Measurements from ENCODE around the gene CERS6. TPM values are rescaled to one million over a fixed set of nuclear protein-coding genes. Genes with fewer than 3 reads are reported as not detected.
"Not testable (repeated sequence)": the region's sequence is repeated elsewhere in the genome, so short reads cannot be mapped to it uniquely, and the experiment has no call there.

CERS6 gene
- polyA plus RNA-seq, 3 donors from 2014 or later: 2.4 to 9.2 (median 5.6) TPM

DNA sequence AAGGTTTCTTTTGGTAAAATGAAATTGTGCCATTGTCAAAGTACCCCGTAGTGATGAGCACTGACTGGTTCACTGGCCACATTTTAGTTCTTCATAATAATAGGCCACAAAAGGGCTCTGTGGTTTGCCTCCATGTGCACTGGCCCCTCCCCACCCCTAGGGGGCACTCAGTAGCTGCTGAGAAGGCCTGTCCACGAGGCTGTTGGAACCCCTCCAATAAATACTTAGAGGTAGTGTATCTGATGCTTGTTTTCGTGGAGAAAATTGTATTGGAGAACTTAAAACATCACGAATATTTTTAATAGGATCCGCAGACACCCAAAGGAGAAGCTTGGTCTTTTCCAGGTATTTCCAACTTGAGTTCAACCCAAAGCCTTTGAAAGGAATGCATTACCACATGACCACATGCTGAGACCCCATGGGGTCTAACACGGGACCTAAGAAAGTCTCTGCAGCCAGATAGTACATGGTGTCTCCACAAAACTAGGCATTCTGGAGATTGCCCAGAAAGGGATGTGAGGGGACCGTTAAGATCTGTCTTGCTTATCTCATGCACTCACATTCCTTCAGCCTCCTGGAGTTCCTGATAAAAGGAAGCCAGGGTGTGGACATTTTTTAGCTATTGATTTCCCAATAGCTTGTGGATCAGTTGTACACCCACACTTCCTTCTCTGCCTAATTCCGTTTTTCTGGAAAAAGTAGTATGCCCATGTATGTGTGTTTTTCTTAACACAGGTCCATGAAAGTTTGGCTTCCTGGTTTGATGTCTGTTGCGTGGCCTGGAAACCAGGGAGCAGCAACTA is 317.8 kb downstream of the CERS6 start:
- no peaks in the 10 kb centered on the region for H3K27me3 Mint-ChIP-seq (ENCODE audit: low read depth in 3 of 3)
- H3K36me3 Mint-ChIP-seq: peaks cover 4 to 25% (median 23%) of the 10 kb centered on the region in 3 donors
- no peak overlapping the region for H3K4me3 Mint-ChIP-seq
- DNase-seq: peak in 1 of 3 donors; percentile 13
- H3K9me3 Mint-ChIP-seq: no peaks in the 10 kb centered on the region
- no peaks in the 10 kb centered on the region for H3K4me1 Mint-ChIP-seq
- no peak overlapping the region for H3K27ac Mint-ChIP-seq

DNA sequence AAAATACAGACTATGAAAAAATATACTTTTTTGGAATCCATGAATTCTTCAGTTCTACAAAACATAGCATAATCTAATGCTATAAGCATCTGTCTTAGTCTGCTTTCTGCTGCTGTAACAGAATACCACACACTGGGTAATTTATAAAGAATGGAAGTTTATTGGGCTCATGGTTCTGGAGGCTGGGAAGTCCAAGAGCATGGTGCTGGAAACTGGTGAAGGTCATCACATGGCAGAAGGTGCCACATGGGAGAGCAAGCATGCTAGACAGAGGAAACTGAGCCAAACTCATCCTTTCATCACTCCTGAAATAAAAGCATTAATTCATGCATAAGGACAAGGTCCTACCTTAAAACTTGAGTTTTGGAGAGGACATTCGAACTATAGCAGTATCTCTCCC is 319.8 kb downstream of the CERS6 start:
- H3K4me1 Mint-ChIP-seq: no peaks in the 10 kb centered on the region
- no peak overlapping the region for H3K4me3 Mint-ChIP-seq
- H3K36me3 Mint-ChIP-seq: peaks cover 0 to 18% (median 9%) of the 10 kb centered on the region in 3 donors
- H3K27me3 Mint-ChIP-seq (ENCODE audit: low read depth in 3 of 3): peaks cover 0 to 3% (median 1%) of the 10 kb centered on the region in 3 donors
- DNase-seq: no peak
- peak overlapping the region in 1 of 6 donors; percentile 13 for H3K27ac Mint-ChIP-seq
- H3K9me3 Mint-ChIP-seq: no peaks in the 10 kb centered on the region

GRCh38 chr2:168780669-168781071 is 324.6 kb downstream of the CERS6 start:
- H3K4me3 Mint-ChIP-seq: no peak overlapping the region
- no peak overlapping the region for H3K27ac Mint-ChIP-seq
- H3K4me1 Mint-ChIP-seq: no peaks in the 10 kb centered on the region
- H3K36me3 Mint-ChIP-seq: peaks cover 0 to 4% (median 4%) of the 10 kb centered on the region in 3 donors
- H3K9me3 Mint-ChIP-seq: no peaks in the 10 kb centered on the region
- no peak for DNase-seq
- H3K27me3 Mint-ChIP-seq (ENCODE audit: low read depth in 3 of 3): peaks cover 0 to 3% (median 3%) of the 10 kb centered on the region in 3 donors

GRCh38 chr2:168781191-168781817 is 325.2 kb downstream of the CERS6 start:
- no peak overlapping the region for H3K4me3 Mint-ChIP-seq
- no peaks in the 10 kb centered on the region for H3K36me3 Mint-ChIP-seq
- peaks cover 0 to 3% (median 3%) of the 10 kb centered on the region in 3 donors for H3K27me3 Mint-ChIP-seq (ENCODE audit: low read depth in 3 of 3)
- H3K27ac Mint-ChIP-seq: no peak overlapping the region
- no peaks in the 10 kb centered on the region for H3K9me3 Mint-ChIP-seq
- no peaks in the 10 kb centered on the region for H3K4me1 Mint-ChIP-seq
- no peak for DNase-seq

- H3K4me1 Mint-ChIP-seq: no peaks in the 10 kb centered on the region
- H3K27ac Mint-ChIP-seq: no peak overlapping the region
- no peak overlapping the region for H3K4me3 Mint-ChIP-seq
- no peaks in the 10 kb centered on the region for H3K36me3 Mint-ChIP-seq
- no peak for DNase-seq
- H3K27me3 Mint-ChIP-seq (ENCODE audit: low read depth in 3 of 3): peaks cover 0 to 3% (median 3%) of the 10 kb centered on the region in 3 donors
- no peaks in the 10 kb centered on the region for H3K9me3 Mint-ChIP-seq
Observed at GRCh38 chr2:168782271-168782670, 326.2 kb downstream of the CERS6 start.

GRCh38 chr2:168784993-168785392 is 328.9 kb downstream of the CERS6 start:
- Mint-ChIP-seq H3K27me3 (ENCODE audit: low read depth in 3 of 3) (peaks cover 2 to 3% (median 2%) of the 10 kb centered on the region in 3 donors), H3K4me3 (no peak overlapping the region), H3K9me3 (peaks cover 0 to 2% (median 0%) of the 10 kb centered on the region in 6 donors), H3K4me1 (no peaks in the 10 kb centered on the region), H3K27ac (no peak overlapping the region), H3K36me3 (peaks cover 0 to 3% (median 0%) of the 10 kb centered on the region in 3 donors)
- no peak for DNase-seq

- Mint-ChIP-seq H3K27me3 (ENCODE audit: low read depth in 3 of 3) (peaks cover 0 to 4% (median 2%) of the 10 kb centered on the region in 3 donors), H3K4me3 (no peak overlapping the region), H3K36me3 (peaks cover 0 to 3% (median 0%) of the 10 kb centered on the region in 3 donors), H3K27ac (no peak overlapping the region), H3K4me1 (no peaks in the 10 kb centered on the region), H3K9me3 (peaks cover 0 to 2% (median 0%) of the 10 kb centered on the region in 6 donors)
- no peak for DNase-seq
Observed at GRCh38 chr2:168787098-168787781, 331.2 kb downstream of the CERS6 start.

DNA sequence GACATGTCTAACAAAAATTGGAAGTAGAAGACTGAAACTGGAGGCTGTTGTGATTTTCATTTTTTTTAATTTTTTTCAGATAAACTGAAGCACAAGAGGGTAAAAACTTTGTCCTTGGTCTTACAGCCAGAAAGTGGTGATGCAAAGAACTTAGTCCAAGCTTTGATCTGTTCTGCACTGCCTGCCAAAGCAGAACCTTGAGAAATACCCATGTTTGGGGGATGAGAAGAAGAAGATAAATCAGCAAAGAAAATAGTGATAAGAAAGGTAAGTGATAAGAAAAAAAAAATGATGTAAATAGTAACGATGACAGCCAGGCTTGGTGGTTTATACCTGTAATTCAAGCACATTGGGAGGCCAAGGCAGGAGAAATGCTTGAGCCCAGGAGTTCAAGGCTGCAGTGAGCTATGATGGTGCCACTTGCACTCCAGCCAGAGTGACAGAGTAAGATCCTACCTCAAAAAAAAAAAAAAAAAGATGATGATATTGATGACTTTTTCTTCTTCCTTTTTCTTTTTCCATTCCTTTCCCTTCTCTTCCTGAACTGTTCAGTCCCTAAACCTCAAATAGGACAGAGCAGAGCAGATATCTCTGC is 331.8 kb downstream of the CERS6 start:
- Mint-ChIP-seq H3K4me3 (no peak overlapping the region), H3K9me3 (peaks cover 0 to 2% (median 0%) of the 10 kb centered on the region in 6 donors), H3K36me3 (peaks cover 0 to 3% (median 0%) of the 10 kb centered on the region in 3 donors), H3K27me3 (ENCODE audit: low read depth in 3 of 3) (peaks cover under 1 to 4% (median 3%) of the 10 kb centered on the region in 3 donors), H3K4me1 (no peaks in the 10 kb centered on the region), H3K27ac (no peak overlapping the region)
- DNase-seq: no peak

- Mint-ChIP-seq H3K27me3 (ENCODE audit: low read depth in 3 of 3) (peaks cover 4 to 6% (median 4%) of the 10 kb centered on the region in 3 donors), H3K9me3 (peaks cover 0 to 6% (median 0%) of the 10 kb centered on the region in 6 donors), H3K4me1 (no peaks in the 10 kb centered on the region), H3K4me3 (no peak overlapping the region), H3K27ac (no peak overlapping the region), H3K36me3 (peaks cover 0 to 3% (median 0%) of the 10 kb centered on the region in 3 donors)
- no peak for DNase-seq
Observed at GRCh38 chr2:168789776-168790175, 333.7 kb downstream of the CERS6 start.

GRCh38 chr2:168790226-168790902 is 334.3 kb downstream of the CERS6 start:
- Mint-ChIP-seq H3K4me1 (no peaks in the 10 kb centered on the region), H3K36me3 (peaks cover 0 to 3% (median 0%) of the 10 kb centered on the region in 3 donors), H3K27ac (no peak overlapping the region), H3K27me3 (ENCODE audit: low read depth in 3 of 3) (peaks cover 3 to 6% (median 4%) of the 10 kb centered on the region in 3 donors), H3K4me3 (no peak overlapping the region), H3K9me3 (peaks cover 0 to 6% (median 0%) of the 10 kb centered on the region in 6 donors)
- DNase-seq: no peak

DNA sequence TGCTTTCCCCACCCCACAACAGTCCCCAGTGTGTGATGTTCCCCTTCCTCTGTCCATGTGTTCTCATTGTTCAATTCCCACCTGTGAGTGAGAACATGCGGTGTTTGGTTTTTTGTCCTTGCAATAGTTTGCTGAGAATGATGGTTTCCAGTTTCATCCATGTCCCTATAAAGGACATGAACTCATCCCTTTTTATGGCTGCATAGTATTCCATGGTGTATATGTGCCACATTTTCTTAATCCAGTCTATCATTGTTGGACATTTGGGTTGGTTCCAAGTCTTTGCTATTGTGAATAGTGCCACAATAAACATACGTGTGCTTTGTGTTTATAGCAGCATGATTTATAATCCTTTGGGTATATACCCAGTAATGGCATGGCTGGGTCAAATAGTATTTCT is 335.1 kb downstream of the CERS6 start:
- not testable (repeated sequence) for H3K4me3 Mint-ChIP-seq; DNase-seq; H3K27ac Mint-ChIP-seq; H3K36me3 Mint-ChIP-seq; H3K4me1 Mint-ChIP-seq; H3K9me3 Mint-ChIP-seq; H3K27me3 Mint-ChIP-seq (ENCODE audit: low read depth in 3 of 3)

DNA sequence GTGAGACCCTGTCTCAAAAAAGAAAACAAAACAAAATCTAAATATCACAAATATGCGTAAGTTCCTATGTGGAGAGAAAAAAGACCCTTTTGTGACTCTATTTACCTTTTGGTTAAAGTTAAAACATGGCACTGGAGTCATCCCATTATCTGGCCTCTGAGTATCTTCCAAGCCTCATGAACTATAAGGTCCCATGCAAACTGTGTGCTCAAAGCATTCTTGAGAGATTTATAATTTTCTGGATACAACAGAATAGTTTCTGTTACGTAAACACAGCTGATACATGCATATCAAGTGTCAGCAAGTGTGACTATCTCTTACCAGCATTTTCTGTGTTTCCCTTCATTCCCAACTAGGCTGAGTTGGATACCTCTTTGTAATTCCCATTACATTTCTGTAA is 337.5 kb downstream of the CERS6 start:
- peaks cover 3 to 9% (median 4%) of the 10 kb centered on the region in 3 donors for H3K27me3 Mint-ChIP-seq (ENCODE audit: low read depth in 3 of 3)
- no peaks in the 10 kb centered on the region for H3K36me3 Mint-ChIP-seq
- H3K27ac Mint-ChIP-seq: no peak overlapping the region
- no peak for DNase-seq
- peaks cover 0 to 4% (median 0%) of the 10 kb centered on the region in 6 donors for H3K9me3 Mint-ChIP-seq
- H3K4me3 Mint-ChIP-seq: no peak overlapping the region
- H3K4me1 Mint-ChIP-seq: no peaks in the 10 kb centered on the region

GRCh38 chr2:168794968-168795367 is 338.9 kb downstream of the CERS6 start:
- H3K9me3 Mint-ChIP-seq: peaks cover 0 to 4% (median 0%) of the 10 kb centered on the region in 6 donors
- DNase-seq: no peak
- no peaks in the 10 kb centered on the region for H3K36me3 Mint-ChIP-seq
- no peaks in the 10 kb centered on the region for H3K4me1 Mint-ChIP-seq
- H3K4me3 Mint-ChIP-seq: no peak overlapping the region
- peaks cover 4 to 14% (median 6%) of the 10 kb centered on the region in 3 donors for H3K27me3 Mint-ChIP-seq (ENCODE audit: low read depth in 3 of 3)
- H3K27ac Mint-ChIP-seq: no peak overlapping the region

All from immature natural killer cell (primary cell).